GM21360 (cell line): Measurements from ENCODE around the gene LOXL4.

Experiments used
- ATAC-seq: cut with Tn5 transposase; IDR thresholded peaks from one replicate; pipeline ENCODE4 v1.9.1; 2021; ENCODE audit warnings: mild to moderate bottlenecking, moderate library complexity; ENCODE audit not compliant: unreplicated experiment

LOXL4 gene

DNA sequence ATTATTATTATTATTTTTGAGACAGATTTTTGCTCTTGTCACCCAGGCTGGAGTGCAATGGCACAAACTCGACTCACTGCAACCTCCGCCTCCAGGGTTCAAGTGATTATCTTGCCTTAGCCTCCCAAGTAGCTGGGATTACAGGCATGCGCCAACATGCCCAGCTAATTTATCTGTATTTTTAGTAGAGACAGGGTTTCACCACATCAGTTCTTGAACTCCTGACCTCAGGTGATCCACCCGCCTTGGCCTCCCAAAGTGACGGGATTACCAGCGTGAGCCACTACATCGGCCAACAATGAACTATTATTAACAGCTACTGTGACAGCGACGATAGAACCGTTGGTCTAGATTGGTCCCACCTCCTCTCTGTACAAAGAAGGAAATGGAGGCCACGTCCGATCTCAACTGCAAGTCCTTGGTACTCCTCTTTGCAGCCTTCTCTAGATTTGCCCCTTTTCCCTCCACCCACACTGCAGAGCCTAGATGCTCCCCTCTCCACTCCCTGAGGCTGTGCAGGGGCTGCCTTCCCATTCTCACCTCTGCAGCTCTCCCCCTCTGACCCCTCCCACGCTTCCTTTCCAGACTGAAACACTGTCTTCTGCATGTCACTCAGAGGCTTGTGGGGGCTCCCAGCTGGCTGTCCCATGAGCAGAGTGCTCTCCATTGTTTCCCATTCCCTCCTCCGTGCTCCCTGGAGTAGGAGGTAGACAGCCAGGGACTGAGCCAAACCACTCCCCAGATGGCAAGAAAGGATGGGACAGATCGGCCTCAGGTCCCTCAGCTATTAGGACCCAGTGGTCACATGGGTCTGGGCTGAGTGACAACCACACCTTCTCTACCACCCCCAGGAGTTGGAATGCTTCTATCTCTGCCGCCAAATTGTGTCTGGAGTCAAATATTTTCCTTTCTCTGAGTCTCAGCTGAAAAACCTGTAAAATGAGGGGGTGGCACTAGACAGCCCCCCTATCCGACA is 2.3 kb downstream of the LOXL4 start:
- ATAC-seq: no peak

- no peak for ATAC-seq
Measured at GRCh38 chr10:98264378-98265065, 3.5 kb downstream of the LOXL4 start.

DNA sequence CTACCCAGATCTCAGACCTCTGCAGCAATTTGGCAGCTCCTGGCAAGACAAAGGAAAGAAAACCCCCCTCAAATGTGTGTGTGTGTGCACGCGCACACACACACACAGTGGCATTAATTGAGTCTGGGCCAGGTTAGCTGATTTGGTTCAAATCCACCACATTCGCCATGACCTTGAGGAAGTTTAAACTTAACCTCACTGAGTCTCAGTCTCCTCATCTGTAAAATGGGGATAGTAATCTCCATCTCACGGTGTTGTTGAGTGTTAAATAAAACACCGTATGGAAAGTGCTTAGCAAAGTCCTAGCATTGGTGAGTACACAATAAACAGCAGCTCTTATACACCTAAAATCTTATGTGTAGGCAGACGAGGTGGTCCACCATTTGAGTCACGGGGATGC is 4.9 kb downstream of the LOXL4 start:
- no peak for ATAC-seq

- ATAC-seq: no peak
Measured at GRCh38 chr10:98262571-98262970, 5.4 kb downstream of the LOXL4 start.

DNA sequence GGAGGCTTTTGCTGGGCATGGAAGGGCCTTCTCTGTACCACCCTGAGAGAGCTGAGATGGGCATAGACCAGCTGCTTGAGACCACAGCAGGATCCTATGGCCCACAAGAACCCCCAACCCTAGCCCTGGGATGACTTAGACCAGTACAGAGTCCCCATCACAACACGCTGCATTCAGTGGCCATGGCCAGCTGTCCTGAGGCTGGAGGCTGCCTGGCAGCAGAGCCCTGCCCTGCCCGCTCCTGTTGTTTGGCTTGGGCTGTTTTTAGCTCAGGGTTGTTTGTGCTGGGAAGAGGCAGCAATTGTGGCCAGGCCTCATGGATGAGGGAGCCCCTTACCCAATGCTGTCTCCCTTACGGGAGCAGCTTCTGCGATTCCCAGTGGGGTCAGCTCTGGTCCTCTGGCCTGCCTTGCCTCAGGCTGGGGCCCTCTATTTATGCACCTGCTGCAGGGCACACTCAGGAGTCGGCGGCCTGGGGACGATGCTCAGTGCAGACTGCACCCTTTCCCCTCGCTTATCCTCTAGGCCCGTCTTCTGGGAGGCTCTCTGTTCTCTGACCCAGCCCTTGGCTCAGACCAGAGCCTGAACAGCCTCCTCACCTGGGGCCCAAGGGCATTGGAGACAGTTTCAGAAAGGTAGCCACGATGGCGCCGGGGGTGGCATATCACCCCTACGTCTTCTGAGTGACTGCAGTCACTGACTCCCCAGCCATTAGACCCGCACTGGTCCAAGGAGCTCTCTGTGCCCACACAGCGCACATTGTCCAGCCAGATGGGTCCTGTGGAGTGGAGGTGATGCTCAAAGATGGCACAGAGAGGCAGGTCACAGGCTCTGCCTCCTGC is 6.3 kb downstream of the LOXL4 start:
- ATAC-seq: no peak

GRCh38 chr10:98260752-98261151 is 7.2 kb downstream of the LOXL4 start:
- no peak for ATAC-seq

GRCh38 chr10:98260350-98260749 is 7.6 kb downstream of the LOXL4 start:
- no peak for ATAC-seq

DNA sequence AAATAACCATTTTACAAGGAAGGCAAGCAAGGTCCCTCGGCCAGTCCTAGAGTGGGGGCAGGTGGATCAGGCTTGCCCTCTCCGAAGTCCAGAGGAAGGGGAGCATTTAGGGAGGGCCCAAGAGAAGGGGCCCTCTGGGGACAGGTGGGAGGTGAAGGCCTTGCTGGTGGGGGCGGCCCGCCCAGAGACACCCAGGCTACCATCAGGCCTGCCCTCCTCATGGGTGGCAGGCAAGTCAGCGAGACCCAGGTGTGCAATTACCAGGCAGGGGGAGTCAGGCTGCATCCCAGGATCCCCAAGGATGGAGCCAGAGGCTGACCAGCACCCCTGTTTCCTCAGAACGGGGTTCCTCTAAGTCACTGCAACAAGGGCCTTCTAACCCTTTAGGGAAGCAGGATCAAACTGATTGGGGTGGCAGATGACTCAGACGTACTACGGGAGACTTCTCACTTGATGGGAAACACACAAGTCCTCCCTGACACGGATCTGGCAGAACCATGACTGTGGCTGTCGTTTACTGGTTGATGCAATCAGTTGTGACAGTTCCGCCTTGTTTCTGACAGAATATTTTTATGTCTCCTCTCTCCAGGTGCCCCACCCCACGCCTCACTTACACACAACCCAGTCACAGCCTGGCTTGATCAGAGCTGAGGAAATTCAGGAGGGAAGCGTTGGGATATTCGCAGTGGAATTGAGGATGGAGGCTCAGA is 8.2 kb downstream of the LOXL4 start:
- no peak for ATAC-seq

GRCh38 chr10:98258683-98259454 is 9.1 kb downstream of the LOXL4 start:
- no peak for ATAC-seq

DNA sequence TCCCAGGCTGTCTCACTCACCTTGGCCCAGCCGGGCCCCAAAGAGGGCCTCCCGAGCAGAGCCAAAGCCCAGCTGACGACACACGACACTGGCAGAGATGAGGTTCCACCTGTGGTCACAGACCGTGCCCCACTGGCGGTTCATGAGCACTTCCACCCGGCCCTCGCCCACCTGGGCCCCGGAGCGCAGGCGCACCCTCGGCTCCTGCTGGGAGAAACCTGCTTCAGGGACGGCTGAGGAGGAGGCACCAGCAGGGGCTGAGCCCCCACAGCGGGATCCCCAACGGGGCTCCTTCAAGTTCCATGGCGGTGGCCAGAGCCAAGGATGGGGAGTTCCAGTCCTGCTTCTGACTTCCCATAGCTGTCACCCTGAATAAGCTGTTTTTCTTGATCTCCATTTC is 10.0 kb downstream of the LOXL4 start:
- ATAC-seq: no peak

GRCh38 chr10:98257198-98257597 is 10.8 kb downstream of the LOXL4 start:
- ATAC-seq: no peak

GRCh38 chr10:98256692-98257091 is 11.3 kb downstream of the LOXL4 start:
- ATAC-seq: no peak

- no peak for ATAC-seq
Measured at GRCh38 chr10:98255146-98255877, 12.7 kb downstream of the LOXL4 start.

- ATAC-seq: no peak
Measured at GRCh38 chr10:98254234-98254974, 13.6 kb downstream of the LOXL4 start.

DNA sequence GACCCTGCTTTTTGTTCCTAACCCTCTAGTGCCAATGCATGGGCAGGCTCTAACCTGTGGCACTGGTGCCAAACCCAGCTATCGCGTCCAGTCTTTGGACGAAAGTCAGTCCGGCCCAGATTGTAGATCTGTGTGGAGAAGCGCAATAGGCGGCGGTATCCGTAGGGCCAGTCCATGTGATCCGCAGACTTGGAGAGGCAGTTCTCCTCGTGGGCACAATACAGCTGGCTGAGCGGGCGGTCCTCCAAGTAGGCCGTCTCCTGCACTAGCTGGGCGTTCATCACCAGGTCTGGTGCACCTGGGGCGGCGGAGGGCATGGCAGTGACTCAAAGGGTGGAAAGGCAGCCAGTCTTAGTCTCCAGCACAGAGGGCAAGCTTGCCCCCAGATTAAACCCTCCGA is 14.5 kb downstream of the LOXL4 start:
- no peak for ATAC-seq

DNA sequence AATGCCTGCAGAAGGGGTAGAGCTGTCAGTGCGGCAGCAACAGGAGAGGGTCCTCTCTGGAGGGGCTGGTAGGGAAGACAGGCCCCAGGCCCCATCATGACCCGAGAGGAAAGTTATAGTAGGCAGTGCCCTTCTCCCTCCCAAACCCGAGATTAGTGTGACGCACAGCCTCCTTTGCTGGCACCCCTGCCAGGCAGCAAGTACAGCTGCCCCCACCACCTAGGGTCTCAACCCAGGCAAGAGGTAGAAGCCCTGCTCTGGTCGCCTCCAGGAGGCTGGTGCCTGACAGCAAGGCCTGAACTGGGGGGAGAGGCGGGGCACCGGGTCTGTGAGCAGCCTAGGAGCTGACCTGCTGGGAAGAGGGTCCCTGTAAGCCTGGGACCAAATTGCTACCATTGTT is 15.5 kb downstream of the LOXL4 start:
- ATAC-seq: no peak

DNA sequence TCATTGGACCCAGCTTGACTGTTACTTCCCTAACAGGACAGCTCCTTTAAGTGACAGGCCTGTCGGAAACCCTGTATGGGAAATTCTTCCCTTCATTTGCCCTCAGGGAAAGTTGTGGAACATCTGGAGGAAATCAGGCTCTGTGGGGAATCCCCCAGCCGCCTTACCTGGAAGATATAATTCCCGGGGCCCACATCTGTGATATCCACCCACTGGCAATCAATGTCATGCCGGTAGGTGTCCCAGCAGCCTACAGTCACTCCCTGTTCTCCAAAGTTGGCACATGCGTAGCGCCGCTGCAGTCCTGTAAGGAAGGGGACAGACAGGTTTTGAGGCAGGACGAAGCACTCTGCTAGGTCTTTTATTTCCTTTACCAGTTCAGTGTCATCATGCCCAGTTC is 16.6 kb downstream of the LOXL4 start:
- no peak for ATAC-seq

GRCh38 chr10:98249134-98249533 is 18.9 kb downstream of the LOXL4 start:
- ATAC-seq: no peak

GRCh38 chr10:98248018-98248417 is 20.0 kb downstream of the LOXL4 start:
- no peak for ATAC-seq
